H1 (cell line): ENCODE measurements around the gene RPUSD2. TPM values are rescaled to one million over a fixed set of nuclear protein-coding genes. Genes with fewer than 3 reads are reported as not detected.

ENCODE experiments used
- ATF2 ChIP-seq: IDR thresholded peaks from 2 replicates; pipeline ENCODE4 v1.6.1; 2012; ENCODE audit warnings: low read length, inconsistent platforms
- ATF3 ChIP-seq: IDR thresholded peaks from 2 replicates; pipeline ENCODE4 v1.6.1; 2011; ENCODE audit warnings: low read depth, mild to moderate bottlenecking, low read length; ENCODE audit not compliant: insufficient read depth
- FOSL1 ChIP-seq: IDR thresholded peaks from 2 replicates; pipeline ENCODE4 v1.6.1; 2011; ENCODE audit warnings: mild to moderate bottlenecking, low read depth, low read length, moderate library complexity; ENCODE audit not compliant: insufficient read depth
- HDAC2 ChIP-seq, 2 experiments: fragments of 300-600 bp in 1 of 2; sonication (generic) in 1 of 2; IDR thresholded peaks; 2 replicates each; pipeline ENCODE4 v1.6.1; 2011 to 2012; ENCODE audit warnings: low read depth in 2 of 2, low read length in 2 of 2, mild to moderate bottlenecking in 2 of 2, moderate library complexity in 2 of 2, borderline replicate concordance in 1 of 2, inconsistent platforms in 1 of 2
- HDAC6 ChIP-seq: IDR thresholded peaks from one replicate; pipeline ENCODE4 v1.7.1; 2012; ENCODE audit warnings: low read depth, mild to moderate bottlenecking, inconsistent platforms, low read length, moderate library complexity
- PHF8 ChIP-seq: fragments of 200-600 bp; sonication (generic); conservative IDR thresholded peaks from 2 replicates; pipeline ENCODE4 v1.7.1; 2012; ENCODE audit warnings: low read depth, mild to moderate bottlenecking, inconsistent platforms, low read length, moderate library complexity
- RBBP5 ChIP-seq: IDR thresholded peaks from 2 replicates; pipeline ENCODE4 v1.7.1; 2012; ENCODE audit warnings: low read depth, mild to moderate bottlenecking, inconsistent platforms, low read length, moderate library complexity, borderline replicate concordance
- RFX5 ChIP-seq: IDR thresholded peaks from 2 replicates; pipeline ENCODE4 v1.6.1; 2011; ENCODE audit warnings: low read depth, low read length, improper control_type of control experiment, borderline replicate concordance
- TAF7 ChIP-seq: optimal IDR thresholded peaks from 2 replicates; pipeline ENCODE3; 2011; ENCODE audit warnings: low read depth, mild to moderate bottlenecking, inconsistent platforms, low read length, moderate library complexity, borderline replicate concordance
- USF2 ChIP-seq: IDR thresholded peaks from 2 replicates; pipeline ENCODE4 v1.6.1; 2011; ENCODE audit warnings: low read length, improper control_type of control experiment
- polyA plus RNA-seq, 7 experiments: library from polyadenylated mRNA; depleted of rRNA in 3 of 7; stranded (reverse) in 5 of 7; unstranded in 2 of 7; fragments of >200 nt in 5 of 7; fragments of 200-250 nt in 2 of 7; gene quantifications; 1 replicate in 5 of 7; 2 replicates in 1 of 7; 4 replicates in 1 of 7; pipeline versions ENCODE4 v1.2.1 to v1.2.3, GENCODE V29; 2011 to 2013; ENCODE audit warnings: missing spikeins in 2 of 7, mixed read lengths in 2 of 7
- total RNA-seq: library from RNA; stranded (reverse); fragmentation: NEBNext Ultra II Directional; extraction: Animal tissue kit (Norgen Biotek cat#: 25700); gene quantifications from 2 replicates; pipeline ENCODE4 v1.2.1, GENCODE V29; 2021

Gene RPUSD2
- total and polyA plus RNA-seq, 2 of the 8 experiments (the other 6 are each of a cell fraction or from before 2014, with no cell fraction given): 14.5 to 28.5 TPM

- no peak for TF ChIP-seq ATF3
- TF ChIP-seq PHF8: no peak; the same call in 1 of the 2 replicates
- TF ChIP-seq RBBP5: peak; percentile 97
- no peak for TF ChIP-seq ATF2
- no peak for TF ChIP-seq TAF7
- TF ChIP-seq USF2: no peak
- TF ChIP-seq RFX5: no peak
- TF ChIP-seq FOSL1: no peak
- TF ChIP-seq HDAC6: no peak
- TF ChIP-seq HDAC2 (IDR thresholded peaks at IDR 0.05; ENCODE audit: borderline replicate concordance in 1 of 2, low read depth in 2 of 2, low read length in 2 of 2): no peak; a peak in 1 of 4 replicates
- TF ChIP-seq, all 59 proteins: peak for 10
Observed at GRCh38 chr15:40594429-40594836, 25.3 kb downstream of the RPUSD2 start (continued).
